ENCODE measurements around the gene MAMLD1.

- TF ChIP-seq CTCF (IDR thresholded peaks at IDR 0.05): no peak
- no peak for TF ChIP-seq POLR2A (IDR thresholded peaks at IDR 0.05)
These were observed 25.6 kb upstream of the MAMLD1 start for GRCh38 chrX:150337536-150337935.

Data from body of pancreas (tissue), 4 donors.